Transverse colon (tissue), 4 donors: ENCODE results near the gene ACIN1. TPM values are rescaled to one million over a fixed set of nuclear protein-coding genes. Genes with fewer than 3 reads are reported as not detected.

Experiments used
- DNase-seq: peaks from one replicate; pipeline ENCODE4 v3.0.0-alpha.2; 2019
- H3K27ac ChIP-seq, 4 donors: fragments of 200-600 bp; sonication (generic); 2 replicates each; pipeline ENCODE4 v1.5.1; 2016 to 2018; ENCODE audit warnings: inconsistent platforms in 4 of 4
- H3K27me3 ChIP-seq: fragments of 200-600 bp; sonication (generic); 2 replicates; pipeline ENCODE4 v1.5.1; 2017; ENCODE audit warnings: inconsistent platforms
- H3K36me3 ChIP-seq, 4 donors: fragments of 200-600 bp; sonication (generic); 2 replicates each; pipeline ENCODE4 v1.5.1; 2017 to 2019; ENCODE audit warnings: inconsistent platforms in 4 of 4
- H3K4me1 ChIP-seq, 4 donors: fragments of 200-600 bp; sonication (generic); 2 replicates each; pipeline ENCODE4 v1.5.1; 2017 to 2020; ENCODE audit warnings: inconsistent platforms in 4 of 4
- H3K4me3 ChIP-seq, 4 donors: fragments of 200-600 bp; sonication (generic); 1 replicate in 1 of 4; 2 replicates in 3 of 4; pipeline versions ENCODE4 v1.5.1 to v1.6.1; 2017 to 2019; ENCODE audit warnings: inconsistent platforms in 4 of 4
- H3K9me3 ChIP-seq, 2 donors: fragments of 200-600 bp; sonication (generic); 2 replicates each; pipeline ENCODE4 v1.5.1; 2017 to 2019; ENCODE audit warnings: inconsistent platforms in 2 of 2
- EP300 ChIP-seq: sonication (generic); formaldehyde crosslinking; IDR thresholded peaks from one replicate; pipeline ENCODE4 v1.6.1; 2017; ENCODE audit warnings: antibody characterized with exemption, low read depth
- POLR2A ChIP-seq: fragments of 450-650 bp; IDR thresholded peaks from one replicate; pipeline ENCODE4 v1.6.1; 2016; ENCODE audit warnings: antibody characterized with exemption, mild to moderate bottlenecking, moderate library complexity
- POLR2AphosphoS5 ChIP-seq, 3 donors: sonication (generic); formaldehyde crosslinking; IDR thresholded peaks; one replicate each; pipeline ENCODE4 v1.6.1; 2016; ENCODE audit warnings: antibody characterized with exemption in 3 of 3
- WGBS, 2 donors: methylation state at CpG; one replicate each; pipeline ENCODE4 v1.1.5; 2018; ENCODE audit warnings: low coverage in 1 of 2; 5-methylcytosine and 5-hydroxymethylcytosine counted together
- in situ Hi-C, 4 donors: fragments of 200-750 bp; cut with MboI; loops; one replicate each; pipeline versions ENCODE4 v1.15.0 to v1.15.1; 2017; ENCODE audit warnings: low sequenced_read_pairs in 3 of 4, low pct_ligation_motif_present in 1 of 4, low pct_unique_long_range_greater_than_20kb in 1 of 4
- intact Hi-C: fragments of 100-400 bp; cut with DNase I; formaldehyde crosslinking; loops from one replicate; pipeline ENCODE4 v1.15.1; 2023; ENCODE audit warnings: low total_unique reads
- total RNA-seq, 4 donors: library from RNA; depleted of rRNA; stranded (reverse); fragments of >200 nt; gene quantifications; one replicate each; pipeline ENCODE4 v1.1.0, GENCODE V29; 2016
- TF ChIP-seq, protein P1 (sequence below), 5 experiments: fragments of 200-600 bp in 3 of 5; fragments of 450-650 bp in 2 of 5; sonication (generic) in 3 of 5; IDR thresholded peaks; 1 replicate in 2 of 5; 2 replicates in 3 of 5; pipeline ENCODE4 v1.5.1; 2016 to 2017; ENCODE audit warnings: antibody characterized with exemption in 5 of 5, inconsistent platforms in 3 of 5, mild to moderate bottlenecking in 2 of 5, moderate library complexity in 1 of 5

ACIN1 gene
- total RNA-seq, 4 donors from 2014 or later: 137 to 303 (median 222) TPM

DNA sequence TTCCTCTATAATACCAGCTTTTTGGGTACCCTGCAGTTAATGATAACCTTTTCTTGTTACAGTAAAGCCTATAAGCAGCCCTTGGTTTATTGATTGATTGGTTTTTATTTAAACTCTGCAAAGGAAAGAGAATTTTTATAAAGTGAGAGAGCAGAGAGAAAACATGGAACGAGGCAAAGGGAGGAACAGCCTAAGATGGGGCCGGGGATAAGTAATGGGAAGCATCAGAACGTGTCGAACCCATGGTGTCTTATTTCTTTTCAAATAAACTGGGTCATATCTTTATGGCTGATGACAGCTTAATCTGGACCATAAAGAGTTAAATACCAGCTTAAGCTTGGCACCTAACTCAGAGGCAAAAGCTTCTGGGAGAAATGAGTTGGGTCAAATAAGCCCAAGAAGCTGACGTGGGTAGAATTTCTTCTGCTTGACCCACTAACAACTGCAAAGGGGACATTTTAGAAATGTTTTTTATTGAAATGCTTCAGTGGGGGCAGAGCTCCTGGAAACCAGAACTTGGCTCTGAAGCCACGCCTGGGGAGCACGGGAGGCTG, 73.0 kb downstream of the ACIN1 start:
- no peaks in the 10 kb centered on the region for H3K9me3 ChIP-seq
- in situ Hi-C loops: no loop called here
- 76 to 82% methylated on average over 7 of the region's 7 CpGs for WGBS, 2 donors
- H3K4me3 ChIP-seq: no peak overlapping the region
- no peak for DNase-seq
- intact Hi-C loops: no loop called here
- H3K27me3 ChIP-seq: no peaks in the 10 kb centered on the region
- H3K4me1 ChIP-seq: no peaks in the 10 kb centered on the region
- H3K27ac ChIP-seq: no peak overlapping the region
- H3K36me3 ChIP-seq: peaks cover 0 to 17% (median 3%) of the 10 kb centered on the region in 4 donors
- TF ChIP-seq POLR2A (no peak), POLR2AphosphoS5 (IDR thresholded peaks at IDR 0.05) (no peak), EP300 (no peak)
- TF ChIP-seq, protein P1, sequence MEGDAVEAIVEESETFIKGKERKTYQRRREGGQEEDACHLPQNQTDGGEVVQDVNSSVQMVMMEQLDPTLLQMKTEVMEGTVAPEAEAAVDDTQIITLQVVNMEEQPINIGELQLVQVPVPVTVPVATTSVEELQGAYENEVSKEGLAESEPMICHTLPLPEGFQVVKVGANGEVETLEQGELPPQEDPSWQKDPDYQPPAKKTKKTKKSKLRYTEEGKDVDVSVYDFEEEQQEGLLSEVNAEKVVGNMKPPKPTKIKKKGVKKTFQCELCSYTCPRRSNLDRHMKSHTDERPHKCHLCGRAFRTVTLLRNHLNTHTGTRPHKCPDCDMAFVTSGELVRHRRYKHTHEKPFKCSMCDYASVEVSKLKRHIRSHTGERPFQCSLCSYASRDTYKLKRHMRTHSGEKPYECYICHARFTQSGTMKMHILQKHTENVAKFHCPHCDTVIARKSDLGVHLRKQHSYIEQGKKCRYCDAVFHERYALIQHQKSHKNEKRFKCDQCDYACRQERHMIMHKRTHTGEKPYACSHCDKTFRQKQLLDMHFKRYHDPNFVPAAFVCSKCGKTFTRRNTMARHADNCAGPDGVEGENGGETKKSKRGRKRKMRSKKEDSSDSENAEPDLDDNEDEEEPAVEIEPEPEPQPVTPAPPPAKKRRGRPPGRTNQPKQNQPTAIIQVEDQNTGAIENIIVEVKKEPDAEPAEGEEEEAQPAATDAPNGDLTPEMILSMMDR (IDR thresholded peaks at IDR 0.05): no peak

DNA sequence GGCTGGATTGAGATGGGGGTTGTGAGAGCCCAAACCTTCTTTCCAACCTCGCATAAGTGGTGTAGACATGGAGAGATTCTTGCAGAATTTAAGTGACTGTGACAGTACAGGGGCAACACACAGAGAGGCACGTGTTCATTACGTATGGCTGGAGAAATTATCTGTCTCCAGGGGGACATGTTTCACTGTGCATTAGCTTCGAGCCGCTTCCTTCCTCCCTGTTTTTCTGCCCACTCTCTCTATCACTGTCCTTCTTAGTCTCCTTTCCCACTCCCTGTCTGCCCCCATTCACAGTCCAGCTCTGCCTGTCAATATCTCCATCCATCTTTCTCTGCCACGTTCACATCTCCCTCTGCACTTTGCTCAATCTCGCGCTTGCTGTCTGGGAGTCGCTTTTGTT, 73.5 kb downstream of the ACIN1 start:
- DNase-seq: no peak
- Histone ChIP-seq H3K4me1 (no peaks in the 10 kb centered on the region), H3K9me3 (no peaks in the 10 kb centered on the region), H3K4me3 (no peak overlapping the region), H3K36me3 (peaks cover 0 to 11% (median 3%) of the 10 kb centered on the region in 4 donors), H3K27ac (no peak overlapping the region), H3K27me3 (no peaks in the 10 kb centered on the region)
- in situ Hi-C loops (no loop called here), intact Hi-C loops (no loop called here)
- TF ChIP-seq EP300 (no peak), POLR2A (no peak), POLR2AphosphoS5 (IDR thresholded peaks at IDR 0.05) (no peak)
- TF ChIP-seq, protein P1 (IDR thresholded peaks at IDR 0.05): no peak
- WGBS, 2 donors: 63 to 84% methylated on average over 6 to 9 of the region's 9 CpGs

GRCh38 chr14:23020143-23021128, 74.5 kb downstream of the ACIN1 start:
- no peak for DNase-seq
- Histone ChIP-seq H3K9me3 (no peaks in the 10 kb centered on the region), H3K4me1 (no peaks in the 10 kb centered on the region), H3K36me3 (peaks cover 0 to 1% (median 0%) of the 10 kb centered on the region in 4 donors), H3K27ac (no peak overlapping the region), H3K27me3 (no peaks in the 10 kb centered on the region), H3K4me3 (no peak overlapping the region)
- intact Hi-C loops: no loop called here
- in situ Hi-C loops: no loop called here
- TF ChIP-seq POLR2AphosphoS5 (IDR thresholded peaks at IDR 0.05) (no peak), EP300 (no peak), POLR2A (no peak)
- TF ChIP-seq, protein P1 (IDR thresholded peaks at IDR 0.05): no peak
- 94% methylated on average over 7 of the region's 7 CpGs; no CpG with 5 or more reads in 1 of the 2 donors for WGBS, 2 donors

DNA sequence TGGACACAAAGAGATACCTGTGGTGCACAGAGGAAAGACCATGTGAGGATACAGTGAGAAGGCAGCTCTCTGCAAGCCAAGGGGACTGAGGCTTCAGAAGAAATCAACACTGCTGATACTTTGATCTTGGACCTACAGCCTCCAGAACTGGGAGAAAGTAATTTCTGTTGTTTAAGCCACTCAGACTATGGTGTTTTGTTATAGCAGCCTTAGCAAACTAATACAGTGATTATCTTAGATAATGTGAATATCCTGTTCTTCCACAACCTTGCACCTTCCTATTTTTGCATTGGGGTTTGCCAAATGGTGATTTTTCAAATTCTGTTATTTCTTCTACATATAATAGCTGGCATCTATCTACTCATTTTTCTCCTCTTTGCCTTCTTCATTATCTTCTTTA, 76.8 kb downstream of the ACIN1 start:
- no peak for DNase-seq
- no peaks in the 10 kb centered on the region for H3K27me3 ChIP-seq
- no peak overlapping the region for H3K4me3 ChIP-seq
- no peak overlapping the region for H3K27ac ChIP-seq
- intact Hi-C loops: no loop called here
- in situ Hi-C loops: no loop called here
- H3K36me3 ChIP-seq: no peaks in the 10 kb centered on the region
- TF ChIP-seq POLR2A: no peak
- no peak for TF ChIP-seq POLR2AphosphoS5 (IDR thresholded peaks at IDR 0.05)
- TF ChIP-seq, protein P1 (IDR thresholded peaks at IDR 0.05): no peak
- TF ChIP-seq EP300: no peak
- H3K4me1 ChIP-seq: no peaks in the 10 kb centered on the region
- H3K9me3 ChIP-seq: no peaks in the 10 kb centered on the region
